Measurements from ENCODE around the gene PGAM1.

DNA sequence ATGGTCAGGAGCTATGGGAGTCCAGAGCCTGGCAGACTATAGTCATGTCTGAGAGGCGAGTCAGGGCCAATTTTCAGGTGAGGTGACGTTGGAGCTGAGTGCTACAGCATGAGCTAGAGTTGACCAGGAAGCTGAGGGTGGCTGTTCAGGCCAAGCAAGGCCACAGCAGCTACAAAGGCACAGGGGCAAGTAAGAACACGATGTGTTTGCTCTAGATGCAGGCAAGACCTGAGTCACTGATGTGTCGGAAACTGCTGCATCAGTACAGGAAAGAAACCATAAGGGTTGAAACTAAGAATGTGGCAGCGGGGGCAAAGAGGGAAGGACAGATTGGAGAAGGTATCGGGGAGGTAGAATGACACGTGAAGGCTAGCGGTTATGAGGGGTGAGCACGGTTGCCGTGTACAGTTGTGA, 13.1 kb upstream of the PGAM1 start:
- TF ChIP-seq CTCF (IDR thresholded peaks at IDR 0.05) (no peak), GABPA (IDR thresholded peaks at IDR 0.05; ENCODE audit: low read depth) (no peak), FOXJ3 (CRISPR knock-in tag; IDR thresholded peaks at IDR 0.05) (no peak), YY1 (IDR thresholded peaks at IDR 0.05; ENCODE audit: low read depth) (no peak), JUND (IDR thresholded peaks at IDR 0.05) (no peak), RFX5 (IDR thresholded peaks at IDR 0.05; ENCODE audit: low read length) (no peak), EZH2phosphoT487 (IDR thresholded peaks at IDR 0.05; ENCODE audit: borderline replicate concordance, low read depth) (no peak), EP300 (IDR thresholded peaks at IDR 0.05; ENCODE audit: borderline replicate concordance in 1 of 2, low read depth in 1 of 2, low read length in 1 of 2) (no peak), SIN3A (IDR thresholded peaks at IDR 0.05; ENCODE audit: borderline replicate concordance, low read depth, low read length) (no peak), POLR2AphosphoS5 (IDR thresholded peaks at IDR 0.05; ENCODE audit: low read depth, low read length) (no peak), TEAD4 (IDR thresholded peaks at IDR 0.05; ENCODE audit: borderline replicate concordance, insufficient read depth) (no peak)
- TF ChIP-seq, protein P1, sequence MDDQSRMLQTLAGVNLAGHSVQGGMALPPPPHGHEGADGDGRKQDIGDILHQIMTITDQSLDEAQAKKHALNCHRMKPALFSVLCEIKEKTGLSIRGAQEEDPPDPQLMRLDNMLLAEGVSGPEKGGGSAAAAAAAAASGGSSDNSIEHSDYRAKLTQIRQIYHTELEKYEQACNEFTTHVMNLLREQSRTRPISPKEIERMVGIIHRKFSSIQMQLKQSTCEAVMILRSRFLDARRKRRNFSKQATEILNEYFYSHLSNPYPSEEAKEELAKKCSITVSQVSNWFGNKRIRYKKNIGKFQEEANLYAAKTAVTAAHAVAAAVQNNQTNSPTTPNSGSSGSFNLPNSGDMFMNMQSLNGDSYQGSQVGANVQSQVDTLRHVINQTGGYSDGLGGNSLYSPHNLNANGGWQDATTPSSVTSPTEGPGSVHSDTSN (IDR thresholded peaks at IDR 0.05) = no peak
- TF ChIP-seq, protein P2, sequence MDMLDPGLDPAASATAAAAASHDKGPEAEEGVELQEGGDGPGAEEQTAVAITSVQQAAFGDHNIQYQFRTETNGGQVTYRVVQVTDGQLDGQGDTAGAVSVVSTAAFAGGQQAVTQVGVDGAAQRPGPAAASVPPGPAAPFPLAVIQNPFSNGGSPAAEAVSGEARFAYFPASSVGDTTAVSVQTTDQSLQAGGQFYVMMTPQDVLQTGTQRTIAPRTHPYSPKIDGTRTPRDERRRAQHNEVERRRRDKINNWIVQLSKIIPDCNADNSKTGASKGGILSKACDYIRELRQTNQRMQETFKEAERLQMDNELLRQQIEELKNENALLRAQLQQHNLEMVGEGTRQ (IDR thresholded peaks at IDR 0.05; ENCODE audit: borderline replicate concordance, low read depth, low read length) = no peak

Measured in SK-N-SH (cell line).